B cell (primary cell): ENCODE measurements around the gene C1orf174. TPM values are rescaled to one million over a fixed set of nuclear protein-coding genes. Genes with fewer than 3 reads are reported as not detected.

Experiments
- ATAC-seq: fragments of 200-7000 bp; cut with Tn5 transposase; one replicate; pipeline ENCODE4 v1.10.0; 2021; ENCODE audit warnings: low read depth, mild to moderate bottlenecking, moderate number of reproducible peaks, moderate library complexity
- CTCF ChIA-PET: fragments of 350-600 bp; sonication (Branson Sonifier 250); formaldehyde crosslinking; loops from one replicate; lab custom pipeline; 2021; ENCODE audit warnings: antibody characterized with exemption, inconsistent platforms; lab: Charles Lee
- POLR2A ChIA-PET: fragments of 350-600 bp; sonication (Branson Sonifier 250); formaldehyde crosslinking; loops from one replicate; lab custom pipeline; 2021; ENCODE audit warnings: antibody characterized with exemption; lab: Charles Lee
- DNase-seq: peaks from one replicate; pipeline ENCODE4 v3.0.0; 2013
- H2AFZ ChIP-seq: 2 replicates; pipeline ENCODE4 v1.6.1; 2012; ENCODE audit warnings: mild to moderate bottlenecking, low read depth, low read length; ENCODE audit not compliant: insufficient read depth, poor library complexity, severe bottlenecking
- H3K27ac ChIP-seq, 2 donors: 1 replicate in 1 of 2; 2 replicates in 1 of 2; pipeline ENCODE4 v1.5.1; 2012 to 2013; ENCODE audit warnings: low read length in 2 of 2, mild to moderate bottlenecking in 2 of 2, moderate library complexity in 1 of 2
- H3K27me3 ChIP-seq, 4 experiments: fragments of 200-600 bp in 1 of 4; sonication (generic) in 1 of 4; replicated peaks in 1 of 4; 1 replicate in 2 of 4; 2 replicates in 2 of 4; pipeline versions ENCODE4 v1.6.1 to v1.7.0; 2013 to 2016; ENCODE audit warnings: low read length in 3 of 4, mild to moderate bottlenecking in 2 of 4, mixed read lengths in 1 of 4, moderate library complexity in 1 of 4; ENCODE audit not compliant: insufficient read depth in 4 of 4, control insufficient read depth in 3 of 4; ENCODE audit errors: control extremely low read depth in 1 of 4
- H3K36me3 ChIP-seq, 2 experiments: replicated peaks in 1 of 2; 1 replicate in 1 of 2; 2 replicates in 1 of 2; pipeline versions ENCODE4 v1.6.1 to v1.7.1; 2013; ENCODE audit warnings: low read length in 1 of 2; ENCODE audit not compliant: insufficient read depth in 2 of 2, control insufficient read depth in 1 of 2; ENCODE audit errors: control extremely low read depth in 1 of 2, extremely low read depth in 1 of 2
- H3K4me1 ChIP-seq, 2 donors: fragments of 200-600 bp in 1 of 2; sonication (generic) in 1 of 2; 1 replicate in 1 of 2; 2 replicates in 1 of 2; pipeline versions ENCODE4 v1.5.1 to v1.6.1; 2013 to 2017; ENCODE audit warnings: low read length in 2 of 2; ENCODE audit not compliant: control insufficient read depth in 2 of 2, insufficient read depth in 2 of 2
- H3K4me2 ChIP-seq: replicated peaks from 2 replicates; pipeline ENCODE3; 2012; ENCODE audit warnings: mild to moderate bottlenecking, low read depth, low read length; ENCODE audit not compliant: poor library complexity, severe bottlenecking
- H3K4me3 ChIP-seq, 5 experiments: fragments of 200-600 bp in 1 of 5; sonication (generic) in 1 of 5; 1 replicate in 3 of 5; 2 replicates in 2 of 5; pipeline versions ENCODE4 v1.5.1 to v1.7.0; 2011 to 2016; ENCODE audit warnings: low read length in 4 of 5, mild to moderate bottlenecking in 4 of 5, low read depth in 2 of 5, control low read depth in 1 of 5, moderate library complexity in 1 of 5; ENCODE audit not compliant: insufficient read depth in 1 of 5; ENCODE audit errors: control extremely low read depth in 1 of 5, extremely low read depth in 1 of 5
- H3K79me2 ChIP-seq: fragments of 200-600 bp; sonication (generic); one replicate; pipeline ENCODE4 v1.6.0; 2016; ENCODE audit warnings: low read length; ENCODE audit not compliant: control insufficient read depth, insufficient read depth
- H3K9ac ChIP-seq: fragments of 200-600 bp; sonication (generic); 2 replicates; pipeline ENCODE4 v1.6.1; 2017; ENCODE audit warnings: mild to moderate bottlenecking, low read length, moderate library complexity
- H3K9me3 ChIP-seq, 3 donors: one replicate each; pipeline versions ENCODE4 v1.6.1 to v1.7.1; 2013; ENCODE audit warnings: low read length in 2 of 3; ENCODE audit not compliant: control insufficient read depth in 2 of 3, insufficient read depth in 1 of 3; ENCODE audit errors: control extremely low read depth in 1 of 3
- H4K20me1 ChIP-seq: 2 replicates; pipeline ENCODE4 v1.6.0; 2012; ENCODE audit warnings: mild to moderate bottlenecking, low read length; ENCODE audit not compliant: insufficient read depth, control insufficient read depth, poor library complexity, severe bottlenecking
- H3K27ac Mint-ChIP-seq: one replicate; pipeline ENCODE4 v1.8.0; 2021; ENCODE audit warnings: mixed read lengths
- H3K27me3 Mint-ChIP-seq: one replicate; pipeline ENCODE4 v1.8.0; 2021; ENCODE audit warnings: mixed read lengths
- H3K4me1 Mint-ChIP-seq: one replicate; pipeline ENCODE4 v1.8.0; 2021; ENCODE audit warnings: mixed read lengths
- H3K4me3 Mint-ChIP-seq: one replicate; pipeline ENCODE4 v1.8.0; 2021; ENCODE audit warnings: mixed read lengths
- H3K9me3 Mint-ChIP-seq: one replicate; pipeline ENCODE4 v1.8.0; 2022; ENCODE audit warnings: mixed read lengths; ENCODE audit not compliant: insufficient read depth
- CTCF ChIP-seq: fragments of 200-600 bp; IDR thresholded peaks from one replicate; pipeline ENCODE4 v1.8.0; 2022; ENCODE audit warnings: antibody characterized with exemption, mild to moderate bottlenecking
- EZH2 ChIP-seq: IDR thresholded peaks from 2 replicates; pipeline ENCODE4 v1.6.1; 2012; ENCODE audit warnings: borderline replicate concordance, low read depth, mild to moderate bottlenecking, moderate library complexity, low read length; ENCODE audit not compliant: insufficient read depth, poor library complexity, severe bottlenecking
- WGBS: methylation state at CpG from one replicate; pipeline ENCODE4 v1.1.5; 2013; ENCODE audit warnings: missing lambda C conversion rate; ENCODE audit not compliant: insufficient coverage; 5-methylcytosine and 5-hydroxymethylcytosine counted together
- intact Hi-C: fragments of 100-400 bp; cut with micrococcal nuclease; formaldehyde crosslinking; loops from one replicate; pipeline ENCODE4 v1.10.0; 2022
- polyA plus RNA-seq: library from polyadenylated mRNA; depleted of rRNA; stranded (reverse); fragments of >200 nt; gene quantifications from 2 replicates; pipeline ENCODE4 v1.2.3, GENCODE V29; 2012
- total RNA-seq, 2 donors: library from RNA; stranded (reverse); fragments of 120-200 nt in 1 of 2; gene quantifications; 1 replicate in 1 of 2; 2 replicates in 1 of 2; pipeline versions ENCODE4 v1.2.3 to v1.2.4, GENCODE V29; 2013 to 2022

Gene C1orf174
- total and polyA plus RNA-seq, 2 donors (not counting 1 experiment from before 2014, with no cell fraction given): 33.2 to 49.8 TPM

- POLR2A ChIA-PET: no interaction called here
- intact Hi-C loops: loop anchor here (10.0 kb wide), 1 partner anchor 228 kb away; the partner anchor contains the start of gene TPRG1L
- WGBS: 86% methylated on average over 13 of the region's 15 CpGs
Observed at GRCh38 chr1:3852711-3853485, 47.2 kb downstream of the C1orf174 start.

More at GRCh38 chr1:3852711-3853485, 47.2 kb downstream of the C1orf174 start:
- Mint-ChIP-seq H3K9me3 (no peaks in the 10 kb centered on the region), H3K27me3 (no peaks in the 10 kb centered on the region), H3K27ac (no peak overlapping the region), H3K4me3 (no peak overlapping the region), H3K4me1 (peaks cover 20% of the 10 kb centered on the region)
- Histone ChIP-seq H3K4me2 (no peak overlapping the region), H3K9ac (no peak overlapping the region), H3K9me3 (no peaks in the 10 kb centered on the region), H3K36me3 (peaks cover 3 to 22% of the 10 kb centered on the region in 2 experiments), H3K4me3 (no peak overlapping the region), H3K4me1 (peaks cover 15 to 16% of the 10 kb centered on the region in 2 donors), H4K20me1 (peaks cover 40% of the 10 kb centered on the region), H3K79me2 (peaks cover 41% of the 10 kb centered on the region), H2AFZ (no peak overlapping the region), H3K27me3 (no peaks in the 10 kb centered on the region), H3K27ac (no peak overlapping the region)
- CTCF ChIA-PET: no interaction called here
- ATAC-seq: no peak
- TF ChIP-seq EZH2 (no peak), CTCF (no peak)
- DNase-seq: no peak
